GM10847 (cell line): Measurements from ENCODE around the gene NDUFC1.

ENCODE experiments used
- POLR2A ChIP-seq: IDR thresholded peaks from 2 replicates; pipeline ENCODE4 v1.6.1; 2011; ENCODE audit not compliant: insufficient read length; ENCODE audit errors: extremely low read depth

Gene NDUFC1

DNA sequence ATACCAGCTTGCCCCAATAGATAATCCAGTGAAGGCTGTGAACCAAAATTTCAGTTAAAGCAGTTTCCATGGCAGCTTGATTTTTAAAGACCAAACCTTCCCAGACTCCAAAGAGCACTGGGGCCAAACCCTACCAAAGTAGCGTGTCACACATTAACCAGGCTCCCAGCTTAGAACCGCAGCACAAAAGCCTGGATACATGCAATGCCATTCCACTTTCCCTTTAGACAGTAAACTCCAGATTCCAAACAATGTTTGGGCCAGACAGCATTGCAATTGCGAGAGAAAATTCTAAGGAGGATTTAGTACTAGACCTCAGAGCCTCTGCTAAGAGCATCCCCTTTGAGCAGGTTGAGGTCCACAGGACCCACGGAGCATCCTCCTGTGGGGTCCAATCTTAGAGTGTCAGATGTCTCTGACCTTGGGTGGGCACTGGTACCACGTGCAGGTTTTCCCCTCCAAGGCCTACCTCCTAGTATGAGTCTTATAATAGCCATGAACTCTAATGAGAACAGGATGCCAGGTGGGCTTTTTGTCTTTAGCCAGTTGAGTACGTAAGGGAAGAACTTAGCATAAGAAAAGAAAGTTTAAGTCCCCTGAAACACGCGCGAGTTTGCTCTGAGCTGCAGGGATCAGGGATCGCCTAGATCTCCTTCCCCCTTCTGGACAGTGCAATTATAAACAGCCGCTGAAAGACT is 61.0 kb downstream of the NDUFC1 start:
- TF ChIP-seq POLR2A = no peak
